Ishikawa (cell line): Measurements from ENCODE around the gene NEIL1.

Experiments
- CEBPB ChIP-seq: IDR thresholded peaks from 2 replicates; pipeline ENCODE4 v1.6.1; 2012
- CREB1 ChIP-seq: IDR thresholded peaks from 2 replicates; pipeline ENCODE4 v1.6.1; 2012; ENCODE audit warnings: low read depth
- FOXM1 ChIP-seq: IDR thresholded peaks from 2 replicates; pipeline ENCODE4 v1.6.1; 2012; ENCODE audit warnings: low read depth, borderline replicate concordance
- NFIC ChIP-seq: IDR thresholded peaks from 2 replicates; pipeline ENCODE4 v1.6.1; 2012
- TAF1 ChIP-seq: IDR thresholded peaks from 2 replicates; pipeline ENCODE4 v1.6.1; 2012; ENCODE audit warnings: low read depth, mild to moderate bottlenecking
- ZBTB7A ChIP-seq: IDR thresholded peaks from 2 replicates; pipeline ENCODE4 v1.6.1; 2012; ENCODE audit warnings: low read depth
- TF ChIP-seq, protein P1 (sequence below): IDR thresholded peaks from 2 replicates; pipeline ENCODE4 v1.6.1; 2012; ENCODE audit warnings: low read depth, mild to moderate bottlenecking

DNA sequence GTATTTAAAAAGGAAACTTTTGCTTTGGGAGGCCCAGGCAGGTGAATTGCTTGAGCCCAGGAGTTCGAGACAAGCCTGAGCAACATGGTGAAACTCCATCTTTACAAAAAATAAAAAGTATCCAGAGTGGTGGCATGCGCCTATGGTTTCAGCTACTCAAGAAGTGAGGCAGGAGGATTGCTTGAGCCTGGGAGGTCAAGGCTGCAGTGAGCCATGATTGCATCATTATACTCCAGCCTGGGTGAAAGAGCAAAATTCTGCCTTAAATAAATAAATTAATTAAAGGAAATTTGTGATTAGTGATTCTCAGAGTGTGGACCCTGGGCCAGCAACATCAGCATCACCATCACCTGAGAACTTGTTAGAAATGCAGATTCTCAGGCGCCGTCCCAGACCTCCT lies 20.9 kb upstream of the NEIL1 start:
- TF ChIP-seq, protein P1, sequence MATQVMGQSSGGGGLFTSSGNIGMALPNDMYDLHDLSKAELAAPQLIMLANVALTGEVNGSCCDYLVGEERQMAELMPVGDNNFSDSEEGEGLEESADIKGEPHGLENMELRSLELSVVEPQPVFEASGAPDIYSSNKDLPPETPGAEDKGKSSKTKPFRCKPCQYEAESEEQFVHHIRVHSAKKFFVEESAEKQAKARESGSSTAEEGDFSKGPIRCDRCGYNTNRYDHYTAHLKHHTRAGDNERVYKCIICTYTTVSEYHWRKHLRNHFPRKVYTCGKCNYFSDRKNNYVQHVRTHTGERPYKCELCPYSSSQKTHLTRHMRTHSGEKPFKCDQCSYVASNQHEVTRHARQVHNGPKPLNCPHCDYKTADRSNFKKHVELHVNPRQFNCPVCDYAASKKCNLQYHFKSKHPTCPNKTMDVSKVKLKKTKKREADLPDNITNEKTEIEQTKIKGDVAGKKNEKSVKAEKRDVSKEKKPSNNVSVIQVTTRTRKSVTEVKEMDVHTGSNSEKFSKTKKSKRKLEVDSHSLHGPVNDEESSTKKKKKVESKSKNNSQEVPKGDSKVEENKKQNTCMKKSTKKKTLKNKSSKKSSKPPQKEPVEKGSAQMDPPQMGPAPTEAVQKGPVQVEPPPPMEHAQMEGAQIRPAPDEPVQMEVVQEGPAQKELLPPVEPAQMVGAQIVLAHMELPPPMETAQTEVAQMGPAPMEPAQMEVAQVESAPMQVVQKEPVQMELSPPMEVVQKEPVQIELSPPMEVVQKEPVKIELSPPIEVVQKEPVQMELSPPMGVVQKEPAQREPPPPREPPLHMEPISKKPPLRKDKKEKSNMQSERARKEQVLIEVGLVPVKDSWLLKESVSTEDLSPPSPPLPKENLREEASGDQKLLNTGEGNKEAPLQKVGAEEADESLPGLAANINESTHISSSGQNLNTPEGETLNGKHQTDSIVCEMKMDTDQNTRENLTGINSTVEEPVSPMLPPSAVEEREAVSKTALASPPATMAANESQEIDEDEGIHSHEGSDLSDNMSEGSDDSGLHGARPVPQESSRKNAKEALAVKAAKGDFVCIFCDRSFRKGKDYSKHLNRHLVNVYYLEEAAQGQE: no peak
- TF ChIP-seq CEBPB (no peak), NFIC (no peak), TAF1 (no peak), FOXM1 (no peak), ZBTB7A (no peak), CREB1 (no peak)
